COR-L47 (cell line): Measurements from ENCODE around the gene EME1.

Source experiments
- DNase-seq: peaks from one replicate; lab custom pipeline; 2025; lab: John Stamatoyannopoulos, UW

Gene EME1

GRCh38 chr17:50347894-50348291, 25.1 kb upstream of the EME1 start:
- no peak for DNase-seq

- no peak for DNase-seq
Measured at GRCh38 chr17:50348522-50349242, 24.3 kb upstream of the EME1 start.

GRCh38 chr17:50349243-50349600, 23.8 kb upstream of the EME1 start:
- DNase-seq: no peak

GRCh38 chr17:50350733-50351132, 22.3 kb upstream of the EME1 start:
- DNase-seq: no peak

- no peak for DNase-seq
Measured at GRCh38 chr17:50352072-50352692, 20.8 kb upstream of the EME1 start.

- no peak for DNase-seq
Measured at GRCh38 chr17:50352693-50353599, 20.1 kb upstream of the EME1 start.

- no peak for DNase-seq
Measured at GRCh38 chr17:50353600-50354195, 19.3 kb upstream of the EME1 start.

- DNase-seq: no peak
Measured at GRCh38 chr17:50354198-50354597, 18.8 kb upstream of the EME1 start.

GRCh38 chr17:50354776-50355175, 18.3 kb upstream of the EME1 start:
- DNase-seq: no peak

- DNase-seq: no peak
Measured at GRCh38 chr17:50355336-50355700, 17.7 kb upstream of the EME1 start.

GRCh38 chr17:50355701-50356341, 17.2 kb upstream of the EME1 start:
- no peak for DNase-seq

GRCh38 chr17:50356418-50356817, 16.6 kb upstream of the EME1 start:
- DNase-seq: no peak

GRCh38 chr17:50356892-50357510, 16.0 kb upstream of the EME1 start:
- DNase-seq: no peak

- no peak for DNase-seq
Measured at GRCh38 chr17:50358177-50358576, 14.9 kb upstream of the EME1 start.

GRCh38 chr17:50359005-50359699, 13.9 kb upstream of the EME1 start:
- no peak for DNase-seq

- DNase-seq: no peak
Measured at GRCh38 chr17:50359998-50360461, 13.0 kb upstream of the EME1 start.

- no peak for DNase-seq
Measured at GRCh38 chr17:50360486-50361115, 12.4 kb upstream of the EME1 start.

GRCh38 chr17:50361561-50362480, 11.2 kb upstream of the EME1 start:
- DNase-seq: peak; percentile 15

GRCh38 chr17:50362661-50363060, 10.4 kb upstream of the EME1 start:
- DNase-seq: no peak
